ENCODE measurements around the gene FAM53B.

Gene FAM53B

GRCh38 chr10:124658591-124659242, 85.5 kb downstream of the FAM53B start:
- FAIRE-seq, result no peak

DNA sequence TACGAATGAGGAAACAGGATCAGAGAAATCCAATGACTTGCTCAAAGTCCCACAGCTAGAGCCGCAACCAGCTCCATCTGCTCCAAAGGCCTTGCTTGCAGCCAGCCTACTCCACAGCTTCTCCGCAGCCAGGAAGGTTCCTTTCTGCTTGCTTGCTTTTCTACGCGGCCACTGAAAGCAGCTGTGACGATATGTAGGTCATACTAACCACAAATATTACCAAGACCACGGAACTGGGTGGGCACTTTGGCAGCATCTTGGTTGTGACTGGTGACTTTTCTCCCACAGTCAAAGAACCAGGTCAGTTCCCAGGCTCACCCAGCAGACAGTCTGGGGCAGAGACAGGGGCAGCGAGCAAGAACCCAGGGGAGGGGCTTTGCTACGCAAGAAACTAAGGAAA, 86.4 kb downstream of the FAM53B start:
- no peak for FAIRE-seq

GRCh38 chr10:124656541-124656940, 87.6 kb downstream of the FAM53B start:
- no peak for FAIRE-seq

- no peak for FAIRE-seq
These were observed 88.1 kb downstream of the FAM53B start for GRCh38 chr10:124656113-124656490.

GRCh38 chr10:124655191-124656112, 88.7 kb downstream of the FAM53B start:
- FAIRE-seq, result no peak

DNA sequence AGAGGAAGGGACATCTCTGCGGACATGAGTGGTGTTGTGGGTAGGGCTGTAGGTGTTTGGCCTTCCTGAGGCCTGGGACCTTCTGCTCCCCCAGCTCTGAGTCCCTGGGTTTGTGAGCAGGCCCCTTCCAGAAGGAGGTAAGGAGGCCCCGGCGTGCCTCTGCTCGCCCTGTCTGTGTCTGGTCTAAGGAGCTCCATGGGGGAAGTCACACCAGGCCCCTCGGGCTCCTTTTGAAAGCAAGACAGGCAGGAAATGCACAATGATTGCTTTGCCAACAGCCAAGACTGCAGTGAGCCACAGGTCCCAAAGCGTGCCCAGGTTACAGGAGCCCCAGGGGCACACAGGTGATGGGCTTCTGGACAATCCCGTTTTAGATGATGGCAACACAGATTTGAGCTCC, 89.5 kb downstream of the FAM53B start:
- no peak for FAIRE-seq

DNA sequence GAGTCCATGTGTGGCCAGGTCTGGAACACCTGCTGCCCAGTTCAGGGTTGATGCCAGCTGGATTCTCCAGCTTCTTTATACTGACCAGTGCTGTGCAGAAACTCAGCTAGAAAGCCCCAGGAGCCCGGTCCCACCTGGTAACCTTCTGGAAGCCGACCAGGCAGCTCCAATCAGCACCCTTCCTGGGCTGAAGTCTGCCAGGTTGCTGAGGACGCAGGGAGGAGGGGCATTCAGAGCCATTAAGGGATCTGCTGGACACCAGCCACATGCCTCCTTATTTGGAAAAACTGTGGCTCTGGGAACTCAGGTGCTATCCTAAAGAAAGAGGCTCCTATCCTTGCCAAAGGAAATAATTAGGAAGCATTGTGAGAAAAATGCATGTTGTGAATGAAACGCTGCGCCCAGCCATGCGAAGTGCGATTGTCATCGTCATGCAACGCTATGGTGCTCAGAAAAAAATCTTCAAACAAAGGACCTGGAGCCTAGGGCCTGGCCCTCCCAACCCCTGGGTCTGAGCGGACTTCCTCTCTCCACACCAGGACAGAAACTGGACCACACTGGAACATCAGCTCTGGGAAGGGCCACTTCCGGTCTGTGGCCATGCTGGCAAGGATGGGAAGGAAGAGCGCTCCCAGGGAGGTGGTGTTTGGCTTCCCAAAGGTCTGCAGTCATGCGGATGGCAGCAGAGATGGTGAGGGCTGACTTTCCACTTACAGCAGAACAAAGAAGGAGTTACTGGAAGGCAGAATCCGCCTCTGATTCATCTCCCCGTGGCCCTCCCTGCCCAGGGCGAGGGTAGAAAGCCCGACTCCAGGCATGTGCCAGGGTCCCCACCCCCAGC, 90.1 kb downstream of the FAM53B start:
- no peak for FAIRE-seq

GRCh38 chr10:124653311-124653710, 90.9 kb downstream of the FAM53B start:
- no peak for FAIRE-seq

GRCh38 chr10:124652701-124653100, 91.5 kb downstream of the FAM53B start:
- FAIRE-seq, result no peak

DNA sequence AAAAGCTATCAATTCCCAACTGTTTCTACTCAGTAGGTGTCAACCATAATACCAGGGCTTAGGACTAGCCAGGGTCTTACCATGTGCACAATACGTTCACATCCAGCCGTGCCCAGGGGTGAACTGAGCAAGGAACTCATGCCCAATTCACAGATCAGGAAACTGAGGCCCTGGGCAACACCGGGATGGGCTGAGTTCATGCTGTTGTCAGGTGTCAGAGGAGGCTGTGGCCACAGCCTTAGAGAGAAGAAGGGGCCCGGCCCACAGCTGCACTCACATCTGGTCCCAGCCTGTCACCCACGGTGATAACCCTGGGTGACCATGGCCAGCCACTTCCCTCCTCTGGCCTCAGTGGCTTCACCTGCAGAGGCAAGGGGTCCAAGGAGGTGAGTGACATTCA, 92.0 kb downstream of the FAM53B start:
- no peak for FAIRE-seq

DNA sequence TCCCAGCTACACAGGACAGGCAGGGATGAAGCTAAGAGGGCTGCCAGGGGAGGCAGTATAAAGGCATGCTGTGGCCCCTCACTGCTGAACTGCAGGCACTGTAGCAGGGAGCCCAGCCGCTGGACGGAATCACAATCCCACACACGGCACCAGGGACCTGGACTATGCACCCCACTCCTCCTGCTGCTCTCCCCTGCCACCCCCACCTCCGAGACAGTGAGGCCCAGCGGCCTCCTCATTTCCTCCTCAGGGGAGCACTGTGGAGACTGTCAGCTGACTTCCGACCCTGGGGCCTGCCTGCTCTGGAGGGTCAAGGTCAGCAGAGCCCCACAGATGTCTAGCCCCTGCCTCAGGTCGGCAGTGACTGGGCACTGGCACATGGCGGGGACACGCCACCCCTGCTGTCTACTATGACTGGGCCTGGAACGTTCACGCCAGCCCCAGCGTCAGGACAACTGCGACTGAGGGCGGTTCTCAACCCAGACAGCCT, 92.7 kb downstream of the FAM53B start:
- FAIRE-seq, result no peak

DNA sequence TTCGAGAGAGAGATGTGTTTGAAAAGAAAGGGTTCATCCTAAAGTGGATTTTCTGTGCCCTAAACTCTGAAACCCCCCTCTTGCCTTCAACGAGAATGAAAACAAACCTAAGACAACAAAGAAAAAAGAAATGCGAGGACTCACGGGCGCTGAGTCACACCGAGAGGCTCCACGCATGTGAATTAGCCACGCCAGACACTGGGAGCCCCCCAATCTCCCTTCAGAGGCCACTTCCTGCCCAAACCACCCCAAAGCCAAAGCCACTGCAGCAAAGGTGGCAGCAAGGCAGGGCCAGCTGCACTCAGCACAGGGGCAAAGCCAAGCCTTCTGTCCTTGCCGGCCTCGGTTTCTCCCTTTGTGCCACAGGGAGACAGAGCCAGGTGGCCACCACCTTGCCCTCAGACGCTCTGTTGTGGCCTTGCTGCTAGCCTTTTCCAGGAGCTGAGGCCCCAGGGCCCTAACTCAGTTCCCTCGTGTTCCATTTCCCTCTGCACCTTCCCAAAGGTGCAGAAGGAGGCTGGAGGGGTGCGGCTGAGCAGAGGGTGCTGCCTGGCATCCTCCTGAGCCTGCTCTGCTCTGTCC, 93.3 kb downstream of the FAM53B start:
- FAIRE-seq, result no peak

DNA sequence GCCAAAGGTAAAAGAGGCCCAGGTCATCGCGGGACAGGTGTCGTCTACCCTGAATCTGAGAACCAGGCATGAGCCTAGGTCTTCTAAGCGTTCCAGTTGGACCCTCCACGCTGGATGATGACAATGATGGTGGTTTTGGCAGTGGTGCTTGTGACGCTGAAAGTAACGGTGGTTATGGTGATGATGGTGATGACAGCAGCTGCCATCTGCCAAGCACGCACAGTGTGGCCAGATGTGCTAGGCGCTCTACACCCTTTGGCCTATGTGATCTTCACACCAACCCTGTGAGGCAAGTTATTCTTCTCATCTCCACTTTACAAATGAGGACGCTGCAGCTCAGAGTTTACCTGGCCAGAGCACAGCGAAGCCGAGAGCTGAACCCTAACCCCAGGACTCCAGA, 93.9 kb downstream of the FAM53B start:
- FAIRE-seq, result no peak

DNA sequence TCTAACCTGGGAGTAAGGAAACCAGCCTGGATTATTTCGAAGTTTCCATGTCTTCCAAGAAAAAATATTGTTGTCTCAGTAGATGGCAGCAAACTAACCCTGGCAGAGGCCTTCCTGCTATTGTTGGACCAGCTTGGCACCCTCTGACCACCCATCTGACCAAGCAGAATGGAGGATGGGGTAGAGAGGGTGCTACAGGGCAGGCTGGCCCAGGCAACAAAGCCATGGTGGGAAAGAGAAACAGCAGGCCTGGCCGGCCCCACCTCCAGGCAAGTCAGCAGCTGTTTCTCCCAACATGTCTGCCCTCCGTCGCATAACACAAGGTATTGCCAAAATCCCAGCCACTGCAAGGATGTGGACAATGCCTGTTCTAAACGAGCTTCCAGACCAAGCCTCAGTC, 95.0 kb downstream of the FAM53B start:
- no peak for FAIRE-seq

DNA sequence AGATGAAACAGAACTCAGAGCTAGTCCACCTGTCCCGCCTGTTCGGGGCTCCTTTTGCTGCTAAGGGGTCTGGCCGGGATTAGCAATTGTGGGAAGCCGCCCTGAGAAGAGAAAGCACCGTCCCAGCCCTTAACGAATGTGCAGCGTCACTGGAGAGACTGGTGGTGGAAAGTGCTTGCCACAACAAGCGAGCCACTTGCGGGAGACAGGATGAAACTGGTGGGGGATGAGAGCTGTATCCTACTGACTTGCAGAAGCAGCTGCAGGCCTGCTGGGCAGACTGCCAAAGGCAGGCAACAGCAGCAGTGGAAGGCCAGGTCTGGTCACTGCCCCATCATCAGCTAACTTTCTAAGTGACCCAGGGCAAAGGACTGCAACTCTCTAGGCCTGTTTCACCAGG, 95.4 kb downstream of the FAM53B start:
- FAIRE-seq, result no peak

GRCh38 chr10:124648131-124648475, 96.1 kb downstream of the FAM53B start:
- FAIRE-seq, result no peak

DNA sequence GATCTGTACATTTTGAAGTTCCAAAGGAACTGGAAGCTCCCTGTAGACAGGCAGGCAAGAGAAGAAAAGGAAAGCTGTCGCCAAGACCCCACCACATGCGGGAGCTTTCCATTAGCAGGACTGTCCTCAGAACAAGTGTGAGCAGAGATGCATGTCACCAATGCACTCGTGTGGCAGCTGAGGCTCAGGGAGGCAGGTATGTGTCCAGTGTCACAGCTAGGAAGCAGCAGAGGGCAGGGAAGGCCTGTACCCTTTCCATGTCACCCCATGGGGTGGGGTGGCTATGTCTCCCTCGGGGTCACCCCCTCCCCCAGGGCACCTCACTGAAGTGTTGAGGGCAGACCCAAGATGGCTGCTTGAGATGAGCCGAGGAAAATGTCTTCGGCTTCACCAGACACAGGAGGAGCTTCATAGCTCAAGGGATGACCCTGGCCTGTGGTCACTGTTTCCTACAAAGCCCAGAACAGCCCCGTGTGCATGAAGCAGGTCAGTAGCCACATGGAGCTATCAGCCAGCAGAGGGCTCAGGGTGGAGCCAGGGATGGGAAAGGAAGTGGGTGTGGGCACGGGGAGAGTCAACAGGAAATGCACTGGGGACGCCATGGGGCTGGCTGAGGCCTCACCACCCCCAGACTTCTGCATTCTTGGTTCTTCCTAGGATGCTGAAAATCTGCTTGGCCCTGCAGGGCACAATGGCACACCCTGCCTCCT, 96.6 kb downstream of the FAM53B start:
- FAIRE-seq, result no peak

- no peak for FAIRE-seq
These were observed 97.5 kb downstream of the FAM53B start for GRCh38 chr10:124646483-124647352.

DNA sequence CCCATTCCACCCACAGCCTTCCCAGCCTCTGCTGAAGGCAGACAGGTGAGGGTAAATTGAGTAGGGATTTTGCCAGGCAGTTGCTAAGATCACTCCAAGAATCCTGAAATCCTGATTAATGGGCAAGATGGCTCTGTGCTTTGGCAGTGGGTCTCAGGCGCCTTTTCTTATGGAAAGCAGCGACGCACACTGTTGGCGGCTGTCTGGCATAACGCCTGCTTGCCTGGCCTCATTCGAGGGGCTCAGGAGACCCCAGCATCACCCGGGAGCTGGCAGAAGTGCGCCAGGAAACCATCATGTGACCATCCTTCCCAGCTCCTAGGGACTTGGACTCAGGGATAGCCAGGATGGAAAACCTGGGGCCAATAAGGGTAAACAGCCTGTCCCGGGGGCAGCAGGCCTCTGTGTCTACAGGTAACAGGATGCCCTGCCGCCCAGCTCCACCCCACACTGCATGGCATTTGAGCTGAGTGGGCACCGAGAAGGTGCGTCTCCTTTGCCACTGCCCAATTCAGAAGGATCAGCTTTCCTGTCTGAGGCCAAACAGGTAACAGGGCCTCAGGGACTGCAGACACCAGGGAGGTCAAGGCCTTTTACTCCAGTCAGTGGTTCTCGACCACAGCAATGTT, 98.6 kb downstream of the FAM53B start:
- FAIRE-seq, result no peak

GRCh38 chr10:124644771-124645415, 99.3 kb downstream of the FAM53B start:
- no peak for FAIRE-seq

Data from G401.6 (cell line).